Right lobe of liver (tissue), 6 donors: ENCODE measurements around the gene ARL3. TPM values are rescaled to one million over a fixed set of nuclear protein-coding genes. Genes with fewer than 3 reads are reported as not detected.

Experiments
- ATAC-seq, 4 donors: fragments of 200-7000 bp; cut with Tn5 transposase; one replicate each; pipeline ENCODE4 v1.9.1; 2020; ENCODE audit warnings: mild to moderate bottlenecking in 4 of 4, moderate library complexity in 4 of 4
- DNase-seq, 3 donors: peaks; one replicate each; pipeline ENCODE4 v3.0.0-alpha.2; 2020
- H3K27ac ChIP-seq, 3 donors: fragments of 200-600 bp; one replicate each; pipeline ENCODE4 v1.8.0; 2022
- H3K27me3 ChIP-seq, 2 donors: fragments of 200-600 bp; one replicate each; pipeline ENCODE4 v1.8.0; 2022
- H3K36me3 ChIP-seq, 4 donors: fragments of 200-600 bp; sonication (generic) in 1 of 4; one replicate each; pipeline versions ENCODE4 v1.5.1 to v1.8.0; 2017 to 2022; ENCODE audit warnings: control low read depth in 1 of 4
- H3K4me1 ChIP-seq, 4 donors: fragments of 200-600 bp; sonication (generic) in 1 of 4; one replicate each; pipeline versions ENCODE4 v1.5.1 to v1.8.0; 2017 to 2022; ENCODE audit warnings: control low read depth in 1 of 4
- H3K4me3 ChIP-seq, 3 donors: fragments of 200-600 bp; one replicate each; pipeline ENCODE4 v1.8.0; 2022
- H3K9me3 ChIP-seq, 4 donors: fragments of 200-600 bp; sonication (generic) in 1 of 4; one replicate each; pipeline versions ENCODE4 v1.5.1 to v1.8.0; 2017 to 2022; ENCODE audit warnings: control low read depth in 1 of 4
- POLR2A ChIP-seq: fragments of 450-650 bp; IDR thresholded peaks from one replicate; pipeline ENCODE4 v1.6.1; 2017; ENCODE audit warnings: antibody characterized with exemption, mild to moderate bottlenecking
- WGBS: methylation state at CpG from one replicate; pipeline ENCODE4 v1.1.6; 2018; ENCODE audit warnings: low coverage, low lambda C conversion rate; ENCODE audit not compliant: insufficient coverage; ENCODE audit errors: missing lambda C conversion rate; 5-methylcytosine and 5-hydroxymethylcytosine counted together
- intact Hi-C, 2 donors: fragments of 100-400 bp; cut with DNase I; formaldehyde crosslinking; loops; one replicate each; pipeline versions ENCODE4 v1.11.2 to v1.14.1; 2022
- total RNA-seq, 6 experiments: library from RNA; depleted of rRNA in 2 of 6; stranded (reverse); fragments of >200 nt in 2 of 6; fragmentation: NEBNext Ultra II Directional in 3 of 6; extraction: Animal tissue kit (Norgen Biotek cat#: 25700) in 3 of 6; gene quantifications; one replicate each; pipeline versions ENCODE4 v1.1.0 to v1.2.4, GENCODE V29; 2016 to 2023
- TF ChIP-seq, protein P1 (sequence below), 4 donors: fragments of 200-600 bp in 3 of 4; fragments of 450-650 bp in 1 of 4; IDR thresholded peaks; one replicate each; pipeline versions ENCODE4 v1.5.1 to v1.8.0; 2016 to 2022; ENCODE audit warnings: antibody characterized with exemption in 4 of 4, mild to moderate bottlenecking in 2 of 4
- donor health status: DM: no; HTN: yes; CAD: no.
- donor health status: DM: no; HTN: no; CAD: no.
- donor health status: DM: no; HTN: no; CAD: no.
- donor health status: DM: no; HTN: yes; CAD: no.
- donor health status: DM: no; HTN: yes; CAD: no.

The ARL3 gene
- total RNA-seq, 6 experiments from 2014 or later, result 1.1 to 3.3 (median 2.3) TPM

DNA sequence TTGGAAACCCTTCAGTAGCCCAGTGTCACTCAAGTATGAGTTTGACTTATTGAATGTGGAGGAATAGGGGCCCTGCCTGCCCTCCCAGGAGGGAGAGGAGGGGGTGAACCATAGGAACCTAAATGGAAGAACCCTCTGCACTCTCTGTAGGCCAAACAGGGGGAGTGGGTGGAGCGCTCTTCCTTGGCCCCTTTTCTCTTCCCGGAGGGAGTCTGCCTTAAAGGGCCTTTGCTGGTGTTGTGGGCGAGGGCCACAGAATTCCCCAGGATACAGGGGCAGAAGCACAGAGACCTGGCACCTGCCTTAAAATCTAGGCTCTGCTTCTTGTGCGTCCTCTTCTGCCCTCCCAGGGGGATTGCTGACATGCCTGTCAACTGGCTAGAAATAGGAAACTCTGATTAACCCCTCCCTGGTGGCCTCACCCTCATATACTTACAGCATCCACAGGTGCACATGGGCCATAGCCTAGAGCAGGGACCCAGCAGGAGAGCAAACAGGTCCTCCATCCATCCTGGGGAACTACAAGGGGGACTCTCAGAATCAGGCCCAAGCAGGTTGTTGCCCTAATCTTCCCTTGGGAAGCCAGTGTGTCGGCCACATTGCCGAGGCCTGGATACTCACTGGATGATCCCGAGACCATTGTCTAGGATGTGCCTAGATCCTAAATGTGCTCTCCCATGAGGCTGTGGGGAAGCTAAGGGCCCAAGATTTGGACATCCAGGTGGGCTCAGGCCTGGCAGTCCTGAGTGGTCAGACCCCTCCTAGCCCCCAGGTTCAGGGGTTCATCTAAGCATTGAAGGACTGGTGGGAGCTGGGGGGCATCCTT is 66.5 kb downstream of the ARL3 start:
- WGBS, result 33% methylated on average over 1 of the region's 7 CpGs
- H3K27me3 ChIP-seq, result no peaks in the 10 kb centered on the region

DNA sequence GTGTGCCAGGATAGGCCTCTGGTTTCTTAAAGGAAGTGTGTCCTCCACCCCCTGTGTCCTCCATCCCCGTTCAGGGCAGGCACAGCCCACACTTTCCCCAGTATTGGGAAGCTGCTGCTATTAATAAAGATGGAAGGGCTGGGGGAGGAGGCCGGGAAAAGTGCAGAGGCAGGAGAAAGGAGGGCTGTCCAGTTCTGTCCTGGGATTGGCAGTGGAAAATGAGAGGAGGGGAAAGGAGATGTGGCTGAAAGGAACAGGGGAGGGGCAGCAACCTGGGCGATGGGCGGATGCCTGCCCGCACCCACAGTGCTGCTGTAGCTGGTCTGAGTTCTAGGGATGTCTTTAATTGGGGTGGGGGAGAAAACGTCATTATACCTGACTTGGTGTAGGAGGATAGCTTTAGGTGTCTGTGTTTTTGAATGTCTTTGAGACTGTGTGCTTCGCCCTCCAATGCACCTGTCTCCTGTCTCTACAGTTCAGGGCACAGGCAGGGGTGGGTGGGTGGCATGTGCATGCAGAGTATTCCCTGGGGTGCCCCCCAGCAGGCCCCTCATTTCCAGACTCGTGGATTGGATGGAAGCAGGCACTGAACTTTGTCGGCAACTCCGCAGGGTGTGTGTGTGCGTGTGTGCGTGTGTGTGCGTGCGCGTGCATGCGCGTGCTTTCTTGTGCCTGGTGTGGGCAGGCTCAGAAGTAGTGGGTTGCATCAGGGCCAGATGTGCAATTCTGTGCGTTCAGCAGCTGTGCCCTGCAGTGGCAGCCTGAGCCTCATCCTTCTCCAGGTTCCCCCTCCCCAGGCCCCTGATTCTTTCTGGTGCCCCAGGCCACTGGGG is 67.4 kb downstream of the ARL3 start:
- H3K27me3 ChIP-seq, result no peaks in the 10 kb centered on the region
- H3K36me3 ChIP-seq, result no peaks in the 10 kb centered on the region
- H3K27ac ChIP-seq, result peak overlapping the region; percentile 96 to 99 (median 97)
- H3K4me3 ChIP-seq, result peak overlapping the region; percentile 81 to 96 (median 92)
- peak in 1 of 3 donors; percentile 21 for DNase-seq
- H3K9me3 ChIP-seq, result no peaks in the 10 kb centered on the region
- WGBS, result 16% methylated on average over 9 of the region's 18 CpGs
- TF ChIP-seq POLR2A, result no peak
- H3K4me1 ChIP-seq, result peaks cover 0 to 47% (median 18%) of the 10 kb centered on the region in 4 donors
- no peak for ATAC-seq
- intact Hi-C loops, result no loop called here

More for the DNA sequence above, 66.5 kb downstream of the ARL3 start:
- intact Hi-C loops, result no loop called here
- H3K9me3 ChIP-seq, result no peaks in the 10 kb centered on the region
- H3K4me1 ChIP-seq, result peaks cover 0 to 46% (median 18%) of the 10 kb centered on the region in 4 donors
- H3K36me3 ChIP-seq, result no peaks in the 10 kb centered on the region
- DNase-seq (no peak), ATAC-seq (no peak)
- H3K4me3 ChIP-seq, result peak overlapping the region; percentile 81 to 96 (median 92)
- peak overlapping the region in 1 of 3 donors; percentile 8 for H3K27ac ChIP-seq
- TF ChIP-seq POLR2A, result no peak
- TF ChIP-seq, protein P1, sequence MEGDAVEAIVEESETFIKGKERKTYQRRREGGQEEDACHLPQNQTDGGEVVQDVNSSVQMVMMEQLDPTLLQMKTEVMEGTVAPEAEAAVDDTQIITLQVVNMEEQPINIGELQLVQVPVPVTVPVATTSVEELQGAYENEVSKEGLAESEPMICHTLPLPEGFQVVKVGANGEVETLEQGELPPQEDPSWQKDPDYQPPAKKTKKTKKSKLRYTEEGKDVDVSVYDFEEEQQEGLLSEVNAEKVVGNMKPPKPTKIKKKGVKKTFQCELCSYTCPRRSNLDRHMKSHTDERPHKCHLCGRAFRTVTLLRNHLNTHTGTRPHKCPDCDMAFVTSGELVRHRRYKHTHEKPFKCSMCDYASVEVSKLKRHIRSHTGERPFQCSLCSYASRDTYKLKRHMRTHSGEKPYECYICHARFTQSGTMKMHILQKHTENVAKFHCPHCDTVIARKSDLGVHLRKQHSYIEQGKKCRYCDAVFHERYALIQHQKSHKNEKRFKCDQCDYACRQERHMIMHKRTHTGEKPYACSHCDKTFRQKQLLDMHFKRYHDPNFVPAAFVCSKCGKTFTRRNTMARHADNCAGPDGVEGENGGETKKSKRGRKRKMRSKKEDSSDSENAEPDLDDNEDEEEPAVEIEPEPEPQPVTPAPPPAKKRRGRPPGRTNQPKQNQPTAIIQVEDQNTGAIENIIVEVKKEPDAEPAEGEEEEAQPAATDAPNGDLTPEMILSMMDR (IDR thresholded peaks at IDR 0.05), result no peak

DNA sequence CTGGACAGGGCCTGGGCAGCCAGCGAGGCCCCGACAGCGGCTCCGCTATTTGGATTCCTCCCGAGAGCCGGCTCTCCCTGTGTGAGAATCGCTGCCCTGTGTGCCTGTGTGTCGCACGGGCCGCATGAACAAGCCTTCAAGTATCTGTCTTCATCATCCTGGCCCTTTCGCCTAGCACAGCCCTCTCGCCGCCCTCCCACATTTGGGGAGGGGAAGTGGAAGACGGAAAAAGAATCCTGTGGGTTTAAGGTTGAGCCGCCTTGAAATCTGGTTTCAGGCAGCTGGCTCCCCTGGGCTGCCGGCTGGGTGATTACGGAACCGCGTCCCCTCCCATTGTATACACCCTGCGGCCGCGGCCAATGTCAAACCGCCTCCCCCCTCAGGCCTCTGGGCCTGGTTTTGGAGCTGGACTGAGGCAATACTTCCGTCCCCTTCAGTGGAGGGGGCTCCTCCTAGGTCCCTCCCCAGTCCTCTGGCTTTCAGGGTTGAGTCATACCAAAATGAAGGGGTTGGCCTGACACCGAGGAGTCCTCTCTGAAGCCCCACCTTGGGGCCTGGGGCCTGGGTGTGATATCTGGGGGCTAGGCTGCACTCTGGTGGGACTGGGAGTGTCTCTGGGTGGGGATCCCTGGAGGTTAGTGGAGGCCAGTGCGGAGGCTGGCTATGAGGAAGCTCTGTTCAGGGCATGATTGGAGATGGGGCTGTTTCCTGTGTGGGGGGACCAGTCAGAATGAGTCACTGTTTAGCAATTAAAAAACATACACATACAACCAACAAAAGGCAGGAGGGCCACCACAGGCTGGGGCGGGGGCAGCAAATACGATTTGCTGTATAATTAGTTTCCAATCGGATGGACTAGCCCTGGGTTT is 68.2 kb downstream of the ARL3 start:
- peaks cover 0 to 52% (median 18%) of the 10 kb centered on the region in 4 donors for H3K4me1 ChIP-seq

DNA sequence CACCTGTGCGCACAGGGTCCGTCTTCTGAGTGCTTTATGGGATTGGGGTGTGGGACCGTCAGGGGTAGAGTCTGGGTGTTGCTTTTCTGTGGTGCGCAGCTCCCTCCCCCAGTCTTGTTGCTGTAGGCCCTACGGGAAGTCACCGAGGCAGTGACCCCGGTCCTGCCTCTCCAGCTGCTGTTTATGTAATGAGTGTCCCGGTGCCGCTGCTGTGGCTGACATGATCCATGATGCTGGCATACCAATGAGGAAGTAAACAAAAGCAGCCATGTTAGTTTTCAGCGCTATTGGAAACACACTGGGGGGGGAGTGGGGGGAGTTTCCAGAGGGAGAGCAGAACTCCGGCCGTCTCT is 68.8 kb downstream of the ARL3 start:
- peak overlapping the region; percentile 96 to 99 (median 97) for H3K27ac ChIP-seq
- H3K9me3 ChIP-seq, result no peaks in the 10 kb centered on the region
- intact Hi-C loops, result no loop called here
- peaks cover 0 to 50% (median 18%) of the 10 kb centered on the region in 4 donors for H3K4me1 ChIP-seq
- 0% methylated on average over 4 of the region's 12 CpGs for WGBS
- no peaks in the 10 kb centered on the region for H3K36me3 ChIP-seq
- ATAC-seq (peak; percentile 44 to 57 (median 48)), DNase-seq (peak; percentile 86 to 91 (median 88))
- TF ChIP-seq, protein P1 (IDR thresholded peaks at IDR 0.05), result no peak
- peak; percentile 55 for TF ChIP-seq POLR2A
- H3K27me3 ChIP-seq, result no peaks in the 10 kb centered on the region
- H3K4me3 ChIP-seq, result peak overlapping the region; percentile 81 to 96 (median 92)

More for the DNA sequence above, 68.2 kb downstream of the ARL3 start:
- Histone ChIP-seq H3K9me3 (no peaks in the 10 kb centered on the region), H3K27me3 (no peaks in the 10 kb centered on the region), H3K36me3 (no peaks in the 10 kb centered on the region), H3K4me3 (peak overlapping the region; percentile 81 to 96 (median 92)), H3K27ac (peak overlapping the region; percentile 96 to 99 (median 97))
- TF ChIP-seq POLR2A, result no peak
- TF ChIP-seq, protein P1 (IDR thresholded peaks at IDR 0.05), result no peak
- under 1% methylated on average over 18 of the region's 29 CpGs for WGBS
- intact Hi-C loops, result no loop called here
- ATAC-seq (peak; percentile 18 to 27 (median 22)), DNase-seq (peak; percentile 80 to 87 (median 81))
